HL-60 (cell line): ENCODE results near the gene CBX8.
"Not testable (repeated sequence)": the region's sequence is repeated elsewhere in the genome, so short reads cannot be mapped to it uniquely, and the experiment has no call there.

Experiments used
- CTCF ChIP-seq: IDR thresholded peaks from one replicate; pipeline ENCODE4 v1.5.1; 2011; ENCODE audit warnings: low read length, control low read depth, inconsistent platforms; ENCODE audit not compliant: insufficient read depth
- GABPA ChIP-seq: IDR thresholded peaks from 2 replicates; pipeline ENCODE4 v1.6.1; 2012; ENCODE audit warnings: low read depth
- POLR2AphosphoS5 ChIP-seq: IDR thresholded peaks from 2 replicates; pipeline ENCODE4 v1.6.1; 2012; ENCODE audit warnings: low read depth
- SPI1 ChIP-seq: IDR thresholded peaks from 2 replicates; pipeline ENCODE4 v1.6.1; 2012; ENCODE audit warnings: low read depth, mild to moderate bottlenecking, borderline replicate concordance
- TF ChIP-seq, protein P1 (sequence below): IDR thresholded peaks from 2 replicates; pipeline ENCODE4 v1.6.1; 2012; ENCODE audit warnings: low read depth; ENCODE audit not compliant: insufficient replicate concordance

DNA sequence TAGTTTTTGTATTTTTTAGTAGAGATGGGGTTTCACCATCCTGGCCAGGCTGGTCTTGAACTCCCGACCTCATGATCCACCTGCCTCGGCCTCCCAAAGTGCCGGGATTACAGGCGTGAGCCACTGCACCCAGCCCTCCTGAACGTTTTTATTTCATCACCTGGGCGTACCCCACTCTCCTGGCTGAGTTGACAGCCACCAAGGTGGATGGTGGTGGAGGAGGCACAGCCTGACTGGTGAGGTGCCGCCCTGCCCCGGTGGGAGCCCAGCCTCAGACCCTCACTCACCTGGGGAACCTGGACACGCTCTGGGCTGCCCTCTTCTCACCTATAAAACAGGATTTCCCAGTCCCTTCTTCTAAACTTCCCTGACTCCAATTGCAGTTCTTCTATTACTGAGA lies 24.2 kb downstream of the CBX8 start:
- TF ChIP-seq CTCF, GABPA, POLR2AphosphoS5, SPI1: not testable (repeated sequence)
- TF ChIP-seq, protein P1, sequence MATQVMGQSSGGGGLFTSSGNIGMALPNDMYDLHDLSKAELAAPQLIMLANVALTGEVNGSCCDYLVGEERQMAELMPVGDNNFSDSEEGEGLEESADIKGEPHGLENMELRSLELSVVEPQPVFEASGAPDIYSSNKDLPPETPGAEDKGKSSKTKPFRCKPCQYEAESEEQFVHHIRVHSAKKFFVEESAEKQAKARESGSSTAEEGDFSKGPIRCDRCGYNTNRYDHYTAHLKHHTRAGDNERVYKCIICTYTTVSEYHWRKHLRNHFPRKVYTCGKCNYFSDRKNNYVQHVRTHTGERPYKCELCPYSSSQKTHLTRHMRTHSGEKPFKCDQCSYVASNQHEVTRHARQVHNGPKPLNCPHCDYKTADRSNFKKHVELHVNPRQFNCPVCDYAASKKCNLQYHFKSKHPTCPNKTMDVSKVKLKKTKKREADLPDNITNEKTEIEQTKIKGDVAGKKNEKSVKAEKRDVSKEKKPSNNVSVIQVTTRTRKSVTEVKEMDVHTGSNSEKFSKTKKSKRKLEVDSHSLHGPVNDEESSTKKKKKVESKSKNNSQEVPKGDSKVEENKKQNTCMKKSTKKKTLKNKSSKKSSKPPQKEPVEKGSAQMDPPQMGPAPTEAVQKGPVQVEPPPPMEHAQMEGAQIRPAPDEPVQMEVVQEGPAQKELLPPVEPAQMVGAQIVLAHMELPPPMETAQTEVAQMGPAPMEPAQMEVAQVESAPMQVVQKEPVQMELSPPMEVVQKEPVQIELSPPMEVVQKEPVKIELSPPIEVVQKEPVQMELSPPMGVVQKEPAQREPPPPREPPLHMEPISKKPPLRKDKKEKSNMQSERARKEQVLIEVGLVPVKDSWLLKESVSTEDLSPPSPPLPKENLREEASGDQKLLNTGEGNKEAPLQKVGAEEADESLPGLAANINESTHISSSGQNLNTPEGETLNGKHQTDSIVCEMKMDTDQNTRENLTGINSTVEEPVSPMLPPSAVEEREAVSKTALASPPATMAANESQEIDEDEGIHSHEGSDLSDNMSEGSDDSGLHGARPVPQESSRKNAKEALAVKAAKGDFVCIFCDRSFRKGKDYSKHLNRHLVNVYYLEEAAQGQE: not testable (repeated sequence)
